AG08396 (cell line): Measurements from ENCODE around the gene WNT10A.

Experiments used
- DNase-seq: peaks from one replicate; pipeline ENCODE4 v3.0.0; 2012; ENCODE audit warnings: low spot score, mixed read lengths

WNT10A gene

GRCh38 chr2:218877331-218877730, 3.3 kb upstream of the WNT10A start:
- no peak for DNase-seq

DNA sequence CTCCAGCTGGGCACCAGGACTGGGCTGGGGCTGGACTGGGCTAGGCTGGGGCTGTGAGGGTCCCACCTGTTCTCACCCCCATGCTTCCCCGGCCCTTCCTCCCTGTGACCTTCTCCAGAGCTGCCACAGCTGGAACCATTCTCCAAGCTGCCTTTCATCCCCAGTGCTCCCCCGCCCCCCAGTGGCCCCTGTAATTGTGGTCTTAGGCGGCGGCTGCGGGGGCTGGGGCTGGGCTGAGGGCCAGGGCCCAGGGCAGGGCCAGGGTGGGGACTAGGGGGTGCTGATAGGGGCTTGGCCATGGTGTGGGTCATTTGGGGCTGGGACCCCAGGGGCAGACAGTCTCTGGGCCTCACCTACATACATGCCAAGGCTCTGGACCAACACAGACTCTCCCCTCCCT, 2.8 kb upstream of the WNT10A start:
- no peak for DNase-seq

DNA sequence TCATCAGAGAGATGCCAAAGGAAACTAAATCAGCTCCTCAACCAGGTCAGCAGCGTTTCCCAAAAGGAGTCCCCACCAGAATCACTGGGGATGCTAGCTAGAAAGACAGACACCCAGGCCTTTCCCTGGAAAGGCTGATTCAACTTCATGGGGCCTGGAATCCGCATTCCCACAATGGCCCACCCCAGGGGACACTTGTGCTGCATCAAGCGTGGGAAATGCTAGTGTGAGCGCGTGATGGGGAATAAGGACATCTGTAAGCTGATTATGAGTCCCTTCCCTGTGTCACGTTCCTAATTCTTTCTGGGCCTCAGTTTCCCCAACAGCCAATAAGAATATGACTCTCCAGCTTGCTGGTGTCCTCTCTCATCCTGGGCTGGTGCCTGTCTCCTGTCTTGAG, 2.2 kb upstream of the WNT10A start:
- DNase-seq, result no peak

GRCh38 chr2:218878926-218879761, 1.5 kb upstream of the WNT10A start:
- no peak for DNase-seq

- DNase-seq, result no peak
Observed at GRCh38 chr2:218879776-218880101, 913 bp upstream of the WNT10A start.

DNA sequence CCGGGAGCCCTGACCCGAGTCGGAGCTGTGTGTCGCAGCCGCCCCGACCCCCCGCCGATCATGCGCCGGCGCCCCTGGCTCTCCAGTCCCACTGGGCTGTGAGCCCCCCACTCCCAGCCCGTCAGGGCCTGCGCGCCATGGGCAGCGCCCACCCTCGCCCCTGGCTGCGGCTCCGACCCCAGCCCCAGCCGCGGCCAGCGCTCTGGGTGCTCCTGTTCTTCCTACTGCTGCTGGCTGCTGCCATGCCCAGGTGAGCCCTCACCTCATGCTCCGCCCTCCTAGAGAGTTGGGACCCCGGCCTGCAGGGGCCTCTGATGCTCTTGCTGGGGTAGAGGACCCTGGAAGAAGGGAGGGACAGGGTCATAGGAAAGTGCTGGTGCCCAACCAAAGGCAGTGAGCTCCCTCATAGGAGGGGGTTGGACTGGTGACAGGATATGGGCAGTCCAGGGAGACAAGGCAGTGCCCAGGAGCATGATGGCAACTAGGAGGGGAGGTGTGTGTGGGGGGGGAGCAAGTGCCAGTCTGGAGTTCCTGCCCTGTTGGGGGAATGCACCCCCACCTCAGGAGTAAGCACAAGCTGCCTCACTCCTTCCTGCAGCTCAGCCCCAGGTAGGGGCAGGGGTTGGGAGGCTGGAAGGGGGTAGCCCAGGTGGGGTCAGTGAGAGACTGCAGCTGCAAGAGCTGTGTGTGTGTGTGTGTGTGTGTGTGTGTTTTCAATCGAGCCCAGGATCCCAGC, 375 bp downstream of the WNT10A start:
- DNase-seq, result no peak

GRCh38 chr2:218881744-218882460, 1.2 kb downstream of the WNT10A start:
- DNase-seq, result no peak

DNA sequence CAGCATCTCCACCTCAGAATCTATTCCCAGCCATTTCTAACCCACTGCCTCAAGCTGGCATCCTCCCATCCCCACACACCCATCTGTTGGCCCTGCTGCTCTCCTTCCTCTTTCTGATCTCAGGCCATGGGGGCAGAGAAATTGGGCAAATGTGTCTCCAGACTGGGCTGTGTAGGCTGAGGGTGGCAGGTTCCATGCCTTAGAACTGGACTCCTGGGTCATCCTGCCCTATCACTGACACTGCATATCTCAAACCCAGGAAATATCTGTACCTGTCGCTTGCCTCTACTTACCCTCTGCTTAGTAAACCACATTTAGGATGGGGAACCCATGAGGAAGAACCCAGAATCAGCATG, 1.8 kb downstream of the WNT10A start:
- DNase-seq, result no peak

- no peak for DNase-seq
Observed at GRCh38 chr2:218882866-218883366, 2.3 kb downstream of the WNT10A start.

GRCh38 chr2:218883491-218884490, 3.1 kb downstream of the WNT10A start:
- DNase-seq, result no peak

DNA sequence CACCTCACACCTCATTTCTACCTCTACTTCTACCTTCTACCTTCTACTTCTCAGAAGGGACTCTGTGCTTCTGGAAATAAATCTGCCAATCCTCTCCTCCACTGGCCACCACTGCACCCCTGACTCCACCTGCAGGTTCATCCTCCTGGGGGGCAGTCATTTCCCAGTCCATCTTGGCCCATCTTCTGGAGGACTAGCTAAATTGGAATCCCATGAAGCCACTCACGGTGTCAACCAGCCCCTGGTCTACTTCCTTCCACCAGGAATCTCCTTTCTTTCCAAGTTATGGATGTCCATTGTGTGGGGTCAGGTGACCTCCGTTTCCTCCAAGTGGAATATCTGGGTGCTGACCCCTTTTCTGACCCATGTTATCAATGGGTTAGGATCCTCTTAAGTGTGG, 3.9 kb downstream of the WNT10A start:
- no peak for DNase-seq

DNA sequence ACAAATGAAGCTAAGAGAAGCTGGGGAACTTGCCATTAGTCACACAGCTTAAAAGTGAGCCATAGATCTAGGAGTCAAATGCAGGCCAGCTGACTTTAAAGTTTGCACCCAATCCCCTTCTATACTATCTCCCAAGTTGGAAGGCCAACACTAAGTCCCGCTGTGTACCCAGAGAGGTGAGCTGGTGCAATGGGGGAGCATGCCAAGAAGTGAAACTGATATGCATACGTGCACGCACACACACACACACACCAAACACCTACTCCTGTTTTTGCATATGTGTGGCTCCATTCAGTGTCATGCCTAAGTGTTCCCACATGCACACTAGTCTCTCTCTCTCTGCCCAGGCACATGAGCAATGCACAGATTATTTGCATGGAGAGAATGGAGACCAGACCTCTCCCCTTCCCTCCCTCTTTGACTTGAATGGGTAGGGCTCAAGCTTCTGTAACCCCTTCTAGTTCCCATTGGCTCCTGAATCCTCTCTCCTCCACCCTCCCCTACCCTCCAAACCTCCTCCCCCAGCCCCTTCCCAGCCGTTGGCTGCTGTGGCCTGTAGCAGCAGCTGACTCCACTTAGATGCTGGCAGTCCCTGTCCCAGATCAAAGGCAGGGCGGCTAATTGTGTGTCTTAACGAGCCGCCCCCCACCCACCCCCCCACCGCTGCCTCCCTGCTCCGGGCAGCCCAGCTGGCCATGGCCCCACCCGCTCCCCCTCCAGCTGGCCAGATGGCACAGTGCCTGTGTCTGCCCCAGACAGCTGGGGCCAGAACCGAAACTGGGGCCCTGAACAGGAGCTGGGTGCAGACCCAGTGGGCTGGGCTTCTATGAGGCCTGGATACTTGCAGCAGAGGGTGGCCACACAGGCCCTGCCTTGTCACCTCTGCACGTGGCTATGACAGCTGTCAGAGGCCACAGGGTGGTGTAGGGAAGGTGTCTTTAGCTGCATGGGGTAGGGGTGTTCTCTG, 5.6 kb downstream of the WNT10A start:
- no peak for DNase-seq

GRCh38 chr2:218887079-218887478, 6.4 kb downstream of the WNT10A start:
- no peak for DNase-seq

DNA sequence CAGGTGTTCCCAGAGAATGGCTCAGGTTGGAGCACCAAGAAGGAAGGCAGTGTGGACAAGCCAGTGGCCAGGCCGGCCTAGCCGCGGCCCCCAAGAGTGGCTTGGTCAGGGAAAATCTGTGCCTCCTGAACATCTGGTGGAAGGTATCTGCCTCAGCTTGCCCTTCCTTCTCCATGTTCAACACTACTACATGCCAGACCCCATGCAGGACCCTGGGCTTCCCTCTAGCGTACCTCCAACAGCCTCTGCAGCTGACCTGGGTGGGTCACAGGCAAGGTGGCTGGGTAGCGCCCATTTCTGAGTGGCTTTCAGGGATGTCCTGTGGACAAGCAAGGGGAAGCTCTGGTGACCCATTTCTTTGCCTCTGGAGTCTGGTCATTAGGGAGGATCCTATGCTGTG, 7.7 kb downstream of the WNT10A start:
- no peak for DNase-seq

DNA sequence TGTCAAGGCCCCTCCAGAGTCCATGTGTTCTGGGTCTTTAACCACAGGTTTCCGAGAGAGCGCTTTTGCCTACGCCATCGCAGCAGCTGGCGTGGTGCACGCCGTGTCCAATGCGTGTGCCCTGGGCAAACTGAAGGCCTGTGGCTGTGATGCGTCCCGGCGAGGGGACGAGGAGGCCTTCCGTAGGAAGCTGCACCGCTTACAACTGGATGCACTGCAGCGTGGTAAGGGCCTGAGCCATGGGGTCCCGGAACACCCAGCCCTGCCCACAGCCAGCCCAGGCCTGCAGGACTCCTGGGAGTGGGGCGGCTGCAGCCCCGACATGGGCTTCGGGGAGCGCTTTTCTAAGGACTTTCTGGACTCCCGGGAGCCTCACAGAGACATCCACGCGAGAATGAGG, 9.3 kb downstream of the WNT10A start:
- no peak for DNase-seq

- no peak for DNase-seq
Observed at GRCh38 chr2:218890369-218890768, 9.7 kb downstream of the WNT10A start.

DNA sequence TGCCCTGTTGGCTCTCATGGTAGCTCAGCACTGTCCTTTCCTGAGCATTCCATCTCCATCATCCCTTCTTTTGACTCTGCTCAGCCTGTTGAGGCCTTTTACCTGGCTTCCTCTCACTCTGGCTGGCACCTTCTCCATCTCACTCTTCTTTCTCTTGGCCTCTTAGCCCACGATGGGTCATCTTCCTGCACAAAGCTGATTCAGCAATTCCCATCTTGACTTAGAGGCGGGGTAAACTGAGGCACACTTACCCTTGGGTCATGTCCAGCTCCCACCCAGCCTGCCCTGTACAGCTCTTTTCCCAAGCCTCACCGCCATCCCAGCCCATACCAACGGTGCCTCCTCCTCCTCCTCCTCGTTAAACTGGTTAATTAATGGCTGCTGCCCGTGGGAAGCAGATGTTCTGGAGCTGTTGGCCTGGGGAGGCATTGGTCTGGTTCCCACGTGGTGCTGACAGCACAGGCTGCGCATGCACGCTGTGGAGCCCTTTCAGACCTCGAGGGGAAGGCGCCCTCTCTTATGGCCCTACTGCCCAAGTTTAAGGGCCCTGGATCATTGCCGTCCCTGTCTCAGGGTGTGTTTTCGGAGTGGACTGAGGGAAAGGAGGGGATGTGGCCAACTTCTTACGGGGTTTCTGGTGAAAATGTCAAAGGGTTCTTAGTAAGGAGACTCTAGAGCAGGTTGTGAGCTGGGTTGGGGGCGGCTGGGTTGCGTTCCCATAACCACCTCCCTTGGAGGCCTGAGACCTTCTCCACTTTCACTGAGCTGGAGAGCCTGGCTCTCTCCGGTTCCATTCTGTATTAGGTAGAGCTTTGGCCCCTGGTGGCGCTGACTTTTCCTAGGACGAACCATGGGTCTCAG, 10.9 kb downstream of the WNT10A start:
- no peak for DNase-seq

GRCh38 chr2:218892693-218893348, 12.2 kb downstream of the WNT10A start:
- DNase-seq, result peak; percentile 76
